HG03045 (cell line): Measurements from ENCODE around the gene PPP4R4.

Experiments used
- ATAC-seq: cut with Tn5 transposase; IDR thresholded peaks from one replicate; pipeline ENCODE4 v1.9.1; 2021; ENCODE audit warnings: mild to moderate bottlenecking, moderate library complexity; ENCODE audit not compliant: unreplicated experiment

The PPP4R4 gene

GRCh38 chr14:94173885-94174603 is at the start of gene PPP4R4:
TSS of gene PPP4R4 (plus strand) at chr14:94174322. CDS start at chr14:94174466, 144 bp downstream.
- ATAC-seq = peak; percentile 78

- ATAC-seq = no peak
These were observed 49.3 kb upstream of the PPP4R4 start for GRCh38 chr14:94124582-94125377.

GRCh38 chr14:94125659-94126418 is 48.3 kb upstream of the PPP4R4 start:
- no peak for ATAC-seq

- no peak for ATAC-seq
These were observed 47.8 kb upstream of the PPP4R4 start for GRCh38 chr14:94126419-94126677.

GRCh38 chr14:94126800-94127199 is 47.3 kb upstream of the PPP4R4 start:
- ATAC-seq = no peak

DNA sequence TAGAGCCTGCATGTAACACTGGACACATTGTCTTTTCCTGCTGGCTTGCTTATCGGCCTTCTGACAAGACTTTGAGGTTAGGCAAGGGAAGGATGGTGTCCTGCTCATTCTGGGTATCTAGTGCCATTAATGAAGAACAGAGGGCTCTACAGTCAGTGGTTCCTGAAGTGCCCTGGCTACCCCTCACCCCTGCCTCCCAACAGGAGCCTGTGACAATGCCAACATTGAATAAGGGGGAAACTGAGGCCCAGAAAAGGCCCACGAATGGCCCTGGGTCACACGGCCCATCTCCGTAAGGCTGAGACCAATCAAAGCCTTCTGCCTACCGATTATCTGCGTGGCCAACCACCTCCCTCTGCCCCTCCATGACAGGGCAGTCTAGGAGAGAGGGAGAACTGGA is 46.8 kb upstream of the PPP4R4 start:
- no peak for ATAC-seq

GRCh38 chr14:94128216-94128839 is 45.8 kb upstream of the PPP4R4 start:
- ATAC-seq = no peak

- ATAC-seq = peak; percentile 94
These were observed 44.9 kb upstream of the PPP4R4 start, which contains the start of gene IFI27L2 for GRCh38 chr14:94129111-94129757. TSS of gene IFI27L2 (minus strand) at chr14:94129604. CDS start at chr14:94129564, 40 bp downstream.

- no peak for ATAC-seq
These were observed 44.2 kb upstream of the PPP4R4 start for GRCh38 chr14:94129758-94130414.

GRCh38 chr14:94132285-94132887 is 41.7 kb upstream of the PPP4R4 start:
- no peak for ATAC-seq

GRCh38 chr14:94135476-94135875 is 38.6 kb upstream of the PPP4R4 start:
- no peak for ATAC-seq

DNA sequence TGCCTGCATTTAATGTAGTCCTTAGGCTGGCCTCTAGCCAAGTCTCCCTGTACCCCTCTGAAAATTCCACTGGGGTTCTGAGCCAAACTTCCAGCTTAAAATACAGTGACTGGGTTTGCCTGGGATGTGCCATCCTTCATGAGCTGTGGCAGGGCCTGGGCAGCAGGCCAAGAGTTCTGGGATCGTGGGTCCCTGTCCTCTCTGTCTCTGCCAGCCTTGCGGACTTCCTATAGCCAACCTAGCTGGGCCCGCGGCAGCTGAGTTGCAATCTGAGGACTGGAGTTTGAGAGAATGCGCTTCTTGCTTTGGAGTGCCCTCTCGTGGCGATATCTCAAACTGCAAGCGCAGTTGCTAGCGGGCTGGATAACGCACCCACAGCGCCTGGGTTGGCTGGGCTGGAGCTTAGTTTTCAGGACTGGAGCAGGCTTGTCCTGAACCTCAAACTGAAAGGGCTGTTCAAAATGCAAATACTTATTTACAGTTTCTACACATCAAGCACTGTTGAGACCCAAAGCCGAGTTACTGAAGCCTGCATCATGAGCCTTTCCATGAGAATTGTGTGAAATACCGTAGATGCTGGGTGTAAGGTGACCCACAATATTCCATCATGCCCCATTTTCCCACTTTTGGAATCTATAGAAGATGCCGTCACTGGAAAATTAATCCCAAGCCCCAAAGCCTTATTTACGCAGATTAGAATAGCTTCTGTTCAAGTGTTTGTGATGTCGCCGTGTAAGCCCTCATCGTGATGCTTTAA is 37.4 kb upstream of the PPP4R4 start:
- peak; percentile 81 for ATAC-seq

GRCh38 chr14:94138251-94138650 is 35.9 kb upstream of the PPP4R4 start:
- no peak for ATAC-seq

- ATAC-seq = no peak
These were observed 35.1 kb upstream of the PPP4R4 start for GRCh38 chr14:94139006-94139405.

DNA sequence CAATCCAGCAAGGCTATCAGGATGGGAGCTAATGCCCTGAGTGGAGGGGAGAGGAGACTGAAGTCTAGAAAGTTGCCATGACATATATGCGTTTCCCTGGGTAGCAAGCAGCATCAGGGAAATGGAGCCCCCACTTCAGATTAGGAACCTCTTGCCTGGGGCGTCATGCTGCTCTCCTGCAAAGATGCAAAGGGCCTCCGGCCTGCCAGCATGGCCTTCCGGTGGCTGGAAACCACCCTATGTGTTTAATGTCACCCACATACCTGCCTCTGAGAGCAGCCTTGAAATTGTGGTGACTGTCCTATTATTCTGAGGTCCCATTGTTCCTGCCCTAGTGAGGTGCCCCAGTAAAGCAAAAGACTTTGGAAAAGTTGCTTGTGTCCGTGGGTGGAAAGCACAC is 34.7 kb upstream of the PPP4R4 start:
- no peak for ATAC-seq

GRCh38 chr14:94142247-94142646 is 31.9 kb upstream of the PPP4R4 start:
- no peak for ATAC-seq

GRCh38 chr14:94142836-94143235 is 31.3 kb upstream of the PPP4R4 start:
- ATAC-seq = no peak

GRCh38 chr14:94143239-94143638 is 30.9 kb upstream of the PPP4R4 start:
- ATAC-seq = no peak

DNA sequence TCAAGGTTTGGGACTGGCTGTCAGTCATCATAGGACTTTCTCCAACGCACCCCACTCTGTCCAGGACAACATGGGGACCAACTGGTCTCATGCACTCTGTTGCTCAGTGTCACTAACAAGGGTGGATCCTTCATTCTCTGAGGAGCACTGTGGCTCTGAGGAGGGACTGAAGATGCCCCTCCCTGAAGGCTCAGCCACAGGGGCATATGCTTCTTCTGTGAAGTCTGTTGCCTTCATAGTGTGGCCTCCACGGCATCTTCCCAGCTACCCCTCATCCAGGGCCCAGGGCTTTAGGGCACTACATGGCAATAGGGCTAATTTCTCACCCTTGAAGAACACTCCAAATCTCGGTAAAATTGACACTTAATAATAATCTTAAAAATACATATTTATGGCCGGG is 30.4 kb upstream of the PPP4R4 start:
- ATAC-seq = no peak
